NT2/D1 (cell line): ENCODE data around the gene TNFRSF1B.

ENCODE experiments used
- DNase-seq: peaks from one replicate; pipeline ENCODE4 v3.0.0-alpha.2; 2011; ENCODE audit warnings: low read depth, low spot score
- H3K27me3 ChIP-seq: 2 replicates; pipeline ENCODE4 v1.6.0; 2011; ENCODE audit warnings: mild to moderate bottlenecking; ENCODE audit not compliant: insufficient read length, insufficient read depth
- H3K36me3 ChIP-seq: 2 replicates; pipeline ENCODE4 v1.6.1; 2011; ENCODE audit warnings: mild to moderate bottlenecking, low read length, mixed read lengths; ENCODE audit not compliant: insufficient read depth, insufficient read length
- H3K4me1 ChIP-seq: 2 replicates; pipeline ENCODE4 v1.5.1; 2011; ENCODE audit not compliant: insufficient read depth, insufficient read length
- H3K4me3 ChIP-seq: 2 replicates; pipeline ENCODE4 v1.5.1; 2011; ENCODE audit warnings: low read depth; ENCODE audit not compliant: insufficient read length
- H3K9ac ChIP-seq: 2 replicates; pipeline ENCODE4 v1.6.0; 2011; ENCODE audit warnings: low read depth; ENCODE audit not compliant: insufficient read length
- H3K9me3 ChIP-seq: 2 replicates; pipeline ENCODE4 v1.5.1; 2011; ENCODE audit warnings: mild to moderate bottlenecking, low read length; ENCODE audit not compliant: insufficient read depth
- SUZ12 ChIP-seq: IDR thresholded peaks from 2 replicates; pipeline ENCODE4 v1.6.1; 2011; ENCODE audit not compliant: insufficient read length, insufficient read depth; ENCODE audit errors: extremely low read depth
- YY1 ChIP-seq: IDR thresholded peaks from 2 replicates; pipeline ENCODE4 v1.6.1; 2011; ENCODE audit not compliant: insufficient read length, insufficient read depth
- ZNF274 ChIP-seq: IDR thresholded peaks from 2 replicates; pipeline ENCODE4 v1.6.1; 2011; ENCODE audit warnings: mild to moderate bottlenecking, low read depth, low read length

Gene TNFRSF1B

DNA sequence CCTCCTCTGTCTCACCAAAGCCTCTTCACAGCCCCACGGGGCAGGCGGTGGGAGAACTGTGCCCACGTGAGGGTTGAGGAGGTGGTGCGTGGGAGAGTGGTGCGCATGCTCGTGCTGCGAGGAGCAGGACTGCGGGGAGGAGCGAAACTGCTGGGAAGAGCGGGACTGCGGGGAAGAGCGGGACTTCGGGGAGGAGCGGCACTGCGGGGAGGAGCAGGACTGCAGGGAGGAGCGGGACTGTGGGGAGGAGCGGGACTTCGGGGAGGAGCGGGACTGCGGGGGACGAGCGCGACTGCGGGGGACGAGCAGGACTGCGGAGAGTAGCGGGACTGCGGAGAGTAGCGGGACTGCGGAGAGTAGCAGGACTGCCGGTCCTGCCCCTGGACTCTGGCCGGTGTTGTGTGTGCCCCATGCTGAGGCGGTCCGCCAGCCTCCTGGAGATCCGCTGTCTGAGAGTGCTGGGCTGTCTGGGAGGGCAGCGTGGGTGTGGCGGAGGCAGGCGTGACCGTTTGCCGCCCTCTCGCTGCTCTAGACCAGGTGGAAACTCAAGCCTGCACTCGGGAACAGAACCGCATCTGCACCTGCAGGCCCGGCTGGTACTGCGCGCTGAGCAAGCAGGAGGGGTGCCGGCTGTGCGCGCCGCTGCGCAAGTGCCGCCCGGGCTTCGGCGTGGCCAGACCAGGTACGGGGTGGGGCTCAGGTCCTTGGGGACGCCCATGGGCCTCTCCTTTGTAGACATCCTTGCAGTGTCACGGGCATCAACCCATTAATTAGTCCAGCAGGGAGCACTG, 24.6 kb downstream of the TNFRSF1B start:
- Histone ChIP-seq H3K9ac (no peak overlapping the region), H3K4me1 (peaks cover 16% of the 10 kb centered on the region), H3K36me3 (peaks cover 9% of the 10 kb centered on the region), H3K4me3 (no peak overlapping the region), H3K27me3 (no peaks in the 10 kb centered on the region), H3K9me3 (no peaks in the 10 kb centered on the region)
- DNase-seq = no peak
- TF ChIP-seq ZNF274 (no peak), YY1 (no peak), SUZ12 (no peak)

DNA sequence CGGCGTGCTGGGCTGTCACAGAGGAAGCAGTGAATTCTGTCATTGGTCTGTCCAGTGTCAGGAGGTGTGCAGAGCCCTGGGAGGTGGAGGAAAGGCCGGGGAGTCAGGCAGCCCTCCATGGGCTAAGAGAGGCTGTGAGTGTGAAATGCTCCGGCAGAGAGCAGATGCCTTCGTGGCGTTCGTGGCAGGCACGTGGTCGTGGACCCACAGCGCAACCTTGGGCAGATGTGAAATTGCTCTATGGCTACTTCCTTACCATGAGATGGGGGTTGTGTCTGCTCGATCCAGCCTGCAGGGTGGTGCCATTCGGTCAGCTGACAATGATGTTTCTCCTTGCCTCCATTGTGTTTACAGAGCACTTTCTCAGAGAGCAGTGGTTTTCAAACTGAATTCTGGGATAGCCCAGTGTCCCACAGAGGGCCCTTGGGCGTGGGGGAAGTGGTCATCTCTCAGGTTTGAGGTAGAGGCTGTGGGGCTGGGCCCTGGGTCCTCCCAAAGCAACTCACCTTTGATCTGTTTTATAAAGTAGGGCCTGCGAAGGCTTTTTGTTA, 27.9 kb downstream of the TNFRSF1B start:
- H3K27me3 ChIP-seq = no peaks in the 10 kb centered on the region
- H3K4me1 ChIP-seq = peaks cover 13% of the 10 kb centered on the region
- no peak overlapping the region for H3K4me3 ChIP-seq
- no peak for DNase-seq
- H3K36me3 ChIP-seq = peaks cover 9% of the 10 kb centered on the region
- TF ChIP-seq ZNF274 = no peak
- no peak for TF ChIP-seq YY1
- TF ChIP-seq SUZ12 = no peak
- no peak overlapping the region for H3K9ac ChIP-seq
- H3K9me3 ChIP-seq = no peaks in the 10 kb centered on the region

DNA sequence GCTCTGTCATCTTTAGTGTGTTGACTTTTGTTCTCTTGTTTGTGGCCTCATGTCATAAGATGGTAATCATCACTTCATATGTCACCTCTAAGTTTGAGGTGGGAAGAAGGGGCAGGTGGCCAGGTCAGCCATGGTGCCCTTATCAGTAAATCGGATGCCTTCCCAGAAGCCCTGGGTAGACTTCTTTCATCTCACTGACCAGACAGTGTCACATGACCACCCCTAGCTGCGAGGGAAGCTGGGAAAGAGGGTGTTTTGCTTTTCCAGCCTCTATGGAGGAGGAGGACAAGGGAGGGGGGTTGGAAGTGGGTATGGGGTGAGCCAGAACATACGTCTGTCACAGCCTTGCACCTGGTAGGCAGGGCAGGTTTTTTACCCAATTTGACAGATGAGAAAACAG, 28.6 kb downstream of the TNFRSF1B start:
- TF ChIP-seq YY1 (no peak), ZNF274 (no peak), SUZ12 (no peak)
- Histone ChIP-seq H3K27me3 (no peaks in the 10 kb centered on the region), H3K36me3 (peaks cover 9% of the 10 kb centered on the region), H3K4me1 (peaks cover 14% of the 10 kb centered on the region), H3K4me3 (no peak overlapping the region), H3K9me3 (no peaks in the 10 kb centered on the region), H3K9ac (no peak overlapping the region)
- no peak for DNase-seq

DNA sequence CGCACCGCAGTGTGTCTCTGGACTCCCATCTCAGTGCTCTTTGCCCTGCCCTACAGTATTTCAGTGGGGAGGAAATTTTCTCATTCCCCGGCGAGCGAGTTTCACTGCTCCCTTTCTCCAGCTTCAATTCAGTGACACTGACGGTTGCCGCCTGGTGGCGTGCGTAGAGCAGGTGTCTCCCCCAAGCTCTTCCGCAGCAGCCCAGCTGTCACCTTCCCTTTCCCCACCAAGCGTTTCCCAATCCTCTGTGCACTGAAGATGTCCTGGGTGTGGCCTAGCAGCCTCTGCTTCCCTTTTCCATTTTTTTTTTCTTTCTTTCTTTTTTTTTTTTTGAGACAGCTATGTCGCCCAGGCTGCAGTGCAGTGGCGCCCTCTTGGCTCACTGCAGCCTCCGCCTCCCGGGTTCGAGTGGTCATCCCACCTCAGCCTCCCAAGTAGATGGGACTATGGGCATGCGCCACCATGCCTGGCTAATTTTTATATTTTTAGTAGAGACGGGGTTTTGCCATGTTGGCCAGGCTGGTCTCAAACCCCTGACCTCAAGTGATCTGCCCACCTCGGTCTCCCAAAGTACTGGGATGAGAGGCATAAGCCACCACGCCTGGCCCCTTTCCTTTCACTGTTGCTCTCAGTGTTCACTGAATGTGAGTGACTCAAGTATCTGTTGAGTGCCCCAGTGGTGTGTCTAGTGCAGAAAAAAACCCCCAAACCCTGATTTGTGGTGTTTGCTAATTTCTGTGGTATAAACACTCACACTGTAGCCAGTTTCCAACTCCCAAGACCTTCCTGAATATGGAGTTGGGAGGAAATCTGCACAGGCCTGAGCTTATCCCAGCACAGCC, 30.1 kb downstream of the TNFRSF1B start:
- Histone ChIP-seq H3K36me3 (peaks cover 9% of the 10 kb centered on the region), H3K4me3 (no peak overlapping the region), H3K9ac (peak overlapping the region; percentile 50), H3K27me3 (no peaks in the 10 kb centered on the region), H3K4me1 (peaks cover 16% of the 10 kb centered on the region), H3K9me3 (no peaks in the 10 kb centered on the region)
- TF ChIP-seq YY1 (no peak), SUZ12 (no peak), ZNF274 (no peak)
- no peak for DNase-seq

DNA sequence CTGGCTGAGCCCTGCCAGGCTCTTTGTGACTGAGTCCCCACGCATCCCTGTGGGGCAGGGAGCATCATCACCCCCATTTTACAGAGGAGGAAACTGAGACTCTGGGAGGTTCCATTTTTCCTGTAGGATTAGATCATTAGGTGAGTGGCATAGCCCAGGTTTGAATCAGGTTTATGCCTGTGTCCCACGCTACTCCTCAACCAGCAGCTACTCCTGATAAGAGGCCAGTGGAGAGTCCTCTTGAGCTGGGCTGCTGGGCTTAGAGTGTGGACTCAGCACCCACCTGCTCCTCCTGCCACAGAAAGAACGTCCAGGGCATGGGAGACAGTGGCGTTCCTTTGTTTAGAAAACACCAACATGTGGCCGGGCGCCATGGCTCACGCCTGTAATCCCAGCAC, 30.7 kb downstream of the TNFRSF1B start:
- no peak for DNase-seq
- no peaks in the 10 kb centered on the region for H3K9me3 ChIP-seq
- H3K4me3 ChIP-seq = no peak overlapping the region
- no peaks in the 10 kb centered on the region for H3K27me3 ChIP-seq
- H3K36me3 ChIP-seq = peaks cover 9% of the 10 kb centered on the region
- peaks cover 16% of the 10 kb centered on the region for H3K4me1 ChIP-seq
- no peak for TF ChIP-seq SUZ12
- TF ChIP-seq ZNF274 = no peak
- no peak for TF ChIP-seq YY1
- H3K9ac ChIP-seq = peak overlapping the region; percentile 42

DNA sequence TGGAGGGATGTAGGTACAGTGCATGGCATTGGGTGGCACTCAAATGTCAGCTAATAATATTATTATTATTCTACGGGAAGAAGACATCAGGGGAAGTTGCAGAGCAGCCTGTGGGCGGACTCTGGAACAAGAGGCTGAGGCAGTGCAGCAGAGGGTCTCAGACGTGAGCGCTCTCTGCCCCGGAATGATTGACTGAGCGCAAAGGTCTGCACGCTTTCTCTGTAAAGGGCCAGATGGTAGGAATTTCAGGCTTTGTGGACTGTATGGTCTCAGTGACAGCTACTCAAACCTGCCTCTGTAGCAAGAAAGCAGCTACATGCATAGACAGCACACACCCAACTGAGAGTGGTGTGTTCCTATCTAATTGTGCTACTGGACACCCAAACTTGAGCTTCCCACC, 33.4 kb downstream of the TNFRSF1B start:
- Histone ChIP-seq H3K9me3 (no peaks in the 10 kb centered on the region), H3K9ac (no peak overlapping the region), H3K4me1 (peaks cover 23% of the 10 kb centered on the region), H3K36me3 (peaks cover under 1% of the 10 kb centered on the region), H3K27me3 (no peaks in the 10 kb centered on the region), H3K4me3 (no peak overlapping the region)
- no peak for DNase-seq
- no peak for TF ChIP-seq ZNF274
- TF ChIP-seq SUZ12 = no peak
- TF ChIP-seq YY1 = no peak
